GM19238 (cell line): ENCODE measurements around the gene CRIP2.
A peak's percentile ranks its signal among the peaks of the same experiment; 100 is the strongest.

Experiments used
- DNase-seq: peaks from one replicate; pipeline ENCODE4 v3.0.0; 2011; ENCODE audit warnings: low spot score; ENCODE audit not compliant: insufficient read length

Gene CRIP2

GRCh38 chr14:105527826-105528585, 53.4 kb downstream of the CRIP2 start:
- DNase-seq, result peak; percentile 94

- no peak for DNase-seq
These were observed 54.1 kb downstream of the CRIP2 start for GRCh38 chr14:105528586-105529318.

GRCh38 chr14:105529319-105529568, 54.6 kb downstream of the CRIP2 start:
- DNase-seq, result no peak
